ENCODE data around the gene DGKQ. TPM values are rescaled to one million over a fixed set of nuclear protein-coding genes. Genes with fewer than 3 reads are reported as not detected.

DGKQ gene
- total and polyA plus RNA-seq, 2 experiments from 2014 or later = 15.1 to 17.1 TPM

DNA sequence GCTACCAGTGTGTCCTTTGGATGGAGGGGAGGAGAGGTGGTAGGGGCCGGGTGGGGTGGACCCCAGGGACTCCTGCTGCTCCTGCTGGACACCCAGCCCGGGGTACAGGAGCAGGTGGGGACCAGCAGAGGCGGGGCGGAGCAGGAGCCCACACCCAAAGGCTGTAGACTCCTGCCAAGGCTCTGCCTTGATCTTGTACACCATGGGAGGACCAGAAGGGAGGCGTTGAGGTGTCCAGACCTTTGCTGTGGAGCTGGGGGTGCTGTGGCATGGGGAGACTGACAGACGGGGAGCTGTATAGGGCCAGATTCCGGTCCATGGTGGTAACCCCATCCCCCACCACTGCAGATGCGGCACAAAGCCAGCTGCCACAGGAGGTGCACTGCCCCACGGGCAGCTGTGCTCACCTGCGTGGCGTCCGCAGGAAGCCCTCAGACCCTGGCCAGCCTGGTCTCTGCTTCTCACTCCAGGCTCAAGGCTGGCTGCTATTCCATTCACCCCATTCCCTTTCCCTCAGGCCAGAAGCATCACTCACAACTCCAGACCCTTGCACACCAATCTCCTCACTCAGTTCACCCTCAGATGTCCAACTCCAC is 24.8 kb upstream of the DGKQ start:
- Histone ChIP-seq H3K4me1 (ENCODE audit: low read depth) (no peaks in the 10 kb centered on the region), H3K9me3 (ENCODE audit: low read depth) (no peaks in the 10 kb centered on the region), H3K27me3 (peaks cover 80% of the 10 kb centered on the region), H3K27ac (no peak overlapping the region), H3K4me3 (no peak overlapping the region), H3K36me3 (no peaks in the 10 kb centered on the region)
- TF ChIP-seq, protein P1, sequence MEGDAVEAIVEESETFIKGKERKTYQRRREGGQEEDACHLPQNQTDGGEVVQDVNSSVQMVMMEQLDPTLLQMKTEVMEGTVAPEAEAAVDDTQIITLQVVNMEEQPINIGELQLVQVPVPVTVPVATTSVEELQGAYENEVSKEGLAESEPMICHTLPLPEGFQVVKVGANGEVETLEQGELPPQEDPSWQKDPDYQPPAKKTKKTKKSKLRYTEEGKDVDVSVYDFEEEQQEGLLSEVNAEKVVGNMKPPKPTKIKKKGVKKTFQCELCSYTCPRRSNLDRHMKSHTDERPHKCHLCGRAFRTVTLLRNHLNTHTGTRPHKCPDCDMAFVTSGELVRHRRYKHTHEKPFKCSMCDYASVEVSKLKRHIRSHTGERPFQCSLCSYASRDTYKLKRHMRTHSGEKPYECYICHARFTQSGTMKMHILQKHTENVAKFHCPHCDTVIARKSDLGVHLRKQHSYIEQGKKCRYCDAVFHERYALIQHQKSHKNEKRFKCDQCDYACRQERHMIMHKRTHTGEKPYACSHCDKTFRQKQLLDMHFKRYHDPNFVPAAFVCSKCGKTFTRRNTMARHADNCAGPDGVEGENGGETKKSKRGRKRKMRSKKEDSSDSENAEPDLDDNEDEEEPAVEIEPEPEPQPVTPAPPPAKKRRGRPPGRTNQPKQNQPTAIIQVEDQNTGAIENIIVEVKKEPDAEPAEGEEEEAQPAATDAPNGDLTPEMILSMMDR (IDR thresholded peaks at IDR 0.05; ENCODE audit: low read depth, low read length) = no peak
- no peak for DNase-seq (ENCODE audit: low read depth in 1 of 2, low spot score in 1 of 2)

DNA sequence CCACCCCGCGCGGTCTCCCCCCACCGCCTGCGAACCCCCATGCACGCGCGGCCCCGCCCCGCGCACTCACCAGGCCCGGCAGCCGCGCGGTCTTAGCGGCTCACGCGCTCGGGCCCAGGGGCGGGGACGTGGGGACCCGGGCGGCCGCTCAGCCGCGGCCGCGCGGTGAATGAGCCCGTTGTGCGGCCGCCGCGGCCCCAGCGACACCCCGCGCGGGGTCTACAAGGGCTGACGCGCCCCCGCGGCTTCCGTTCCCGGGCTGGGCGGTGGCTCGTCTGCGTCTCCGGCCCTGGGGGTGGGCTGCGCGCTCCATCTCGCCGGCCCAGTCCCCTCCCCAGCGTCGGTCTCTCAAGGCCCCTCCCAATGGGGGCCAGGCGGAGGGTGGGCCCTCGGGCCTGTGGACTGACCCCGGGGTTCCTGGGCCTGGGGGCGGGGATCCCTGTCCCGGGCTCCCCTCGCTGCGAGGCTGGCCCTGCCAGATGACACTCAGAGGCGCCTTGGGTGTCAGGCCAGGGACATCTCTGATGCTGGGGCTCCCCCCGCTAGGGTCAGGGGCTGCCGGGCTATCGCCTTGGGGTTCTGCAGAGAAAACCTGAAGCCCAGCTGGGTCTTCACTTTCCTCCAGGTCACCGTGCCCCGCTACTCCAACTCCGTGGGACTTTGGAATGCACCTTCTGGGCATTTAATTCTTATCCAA is 24.2 kb upstream of the DGKQ start:
- peak in 1 of 2 donors; percentile 68 for DNase-seq (ENCODE audit: low read depth in 1 of 2, low spot score in 1 of 2)
- Histone ChIP-seq H3K9me3 (ENCODE audit: low read depth) (no peaks in the 10 kb centered on the region), H3K4me3 (peak overlapping the region; percentile 16), H3K4me1 (ENCODE audit: low read depth) (no peaks in the 10 kb centered on the region), H3K27me3 (peaks cover 73% of the 10 kb centered on the region), H3K27ac (no peak overlapping the region), H3K36me3 (no peaks in the 10 kb centered on the region)
- TF ChIP-seq, protein P1 (IDR thresholded peaks at IDR 0.05; ENCODE audit: low read depth, low read length) = no peak

DNA sequence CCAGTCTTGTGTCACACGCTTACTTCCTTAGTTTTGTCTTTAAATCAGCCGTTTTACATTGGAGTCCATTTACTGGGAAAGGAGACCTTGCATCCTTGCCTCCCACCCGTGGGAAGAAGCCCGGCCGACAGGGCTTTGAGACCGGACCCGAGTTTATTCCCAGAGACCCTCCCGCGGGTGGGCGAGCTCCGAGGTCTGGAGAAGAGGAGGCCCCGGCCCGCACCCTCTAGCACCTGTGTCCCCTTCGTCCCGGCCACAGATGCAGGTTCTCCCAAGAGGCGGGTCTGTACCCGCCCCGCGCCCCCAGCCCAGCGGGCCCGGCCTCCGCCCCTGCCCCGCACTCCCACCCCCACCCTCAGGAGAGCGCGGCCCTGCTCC is 23.6 kb upstream of the DGKQ start:
- H3K27ac ChIP-seq = no peak overlapping the region
- H3K36me3 ChIP-seq = no peaks in the 10 kb centered on the region
- peaks cover 68% of the 10 kb centered on the region for H3K27me3 ChIP-seq
- DNase-seq (ENCODE audit: low read depth in 1 of 2, low spot score in 1 of 2) = no peak
- H3K4me1 ChIP-seq (ENCODE audit: low read depth) = no peaks in the 10 kb centered on the region
- TF ChIP-seq, protein P1 (IDR thresholded peaks at IDR 0.05; ENCODE audit: low read depth, low read length) = no peak
- peak overlapping the region; percentile 16 for H3K4me3 ChIP-seq
- no peaks in the 10 kb centered on the region for H3K9me3 ChIP-seq (ENCODE audit: low read depth)

DNA sequence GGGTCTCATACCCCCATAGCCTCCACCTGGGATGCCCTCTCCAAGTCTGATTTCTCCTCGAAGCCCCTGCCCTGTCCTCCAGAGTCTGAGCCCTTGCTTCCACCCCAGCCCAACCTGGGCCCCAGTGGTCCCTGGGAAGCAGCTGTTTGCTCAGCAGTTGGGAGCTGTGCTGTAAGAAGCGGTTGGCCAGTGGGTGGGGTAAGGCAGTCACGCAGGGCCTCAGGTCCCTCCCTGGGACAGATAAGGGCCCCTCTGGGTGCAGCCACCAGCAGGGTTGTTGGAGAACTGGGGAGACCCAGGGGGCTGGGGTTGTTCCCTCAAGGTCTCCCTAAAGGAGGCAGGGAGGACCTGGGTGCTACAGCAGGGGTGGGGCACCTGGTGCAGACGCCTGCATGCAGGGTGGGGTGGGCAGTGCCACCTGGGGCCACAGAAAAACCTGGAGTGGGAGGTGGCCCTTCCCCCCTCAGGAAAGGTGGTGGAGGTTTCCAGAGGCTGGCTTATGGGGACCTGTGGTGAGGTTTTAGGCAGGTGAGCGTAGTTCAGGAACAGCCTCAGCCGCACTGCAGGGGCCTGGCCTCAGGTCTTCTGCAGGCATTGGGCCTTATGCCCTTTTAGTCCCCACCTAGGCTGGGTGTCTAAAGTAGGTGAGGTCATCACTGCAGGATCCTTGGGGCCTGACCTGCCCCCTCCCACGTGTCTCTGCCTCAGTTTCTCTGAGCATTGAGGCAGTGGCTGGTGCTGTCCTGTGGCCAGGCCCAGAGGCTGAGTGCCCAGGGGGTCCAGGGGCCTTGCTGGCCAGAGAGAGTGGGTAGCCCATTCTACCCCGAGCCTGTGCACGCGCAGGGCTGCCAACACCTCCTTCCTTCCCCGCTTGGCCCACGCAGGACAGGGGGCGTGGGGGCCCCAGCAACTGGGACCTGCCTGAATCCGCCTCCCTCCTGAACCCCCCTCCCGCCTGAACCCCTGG is 22.9 kb upstream of the DGKQ start:
- TF ChIP-seq, protein P1 (IDR thresholded peaks at IDR 0.05; ENCODE audit: low read depth, low read length) = no peak
- H3K27me3 ChIP-seq = peaks cover 61% of the 10 kb centered on the region
- H3K4me3 ChIP-seq = no peak overlapping the region
- H3K4me1 ChIP-seq (ENCODE audit: low read depth) = no peaks in the 10 kb centered on the region
- H3K9me3 ChIP-seq (ENCODE audit: low read depth) = no peaks in the 10 kb centered on the region
- H3K36me3 ChIP-seq = no peaks in the 10 kb centered on the region
- H3K27ac ChIP-seq = no peak overlapping the region
- no peak for DNase-seq (ENCODE audit: low read depth in 1 of 2, low spot score in 1 of 2)

DNA sequence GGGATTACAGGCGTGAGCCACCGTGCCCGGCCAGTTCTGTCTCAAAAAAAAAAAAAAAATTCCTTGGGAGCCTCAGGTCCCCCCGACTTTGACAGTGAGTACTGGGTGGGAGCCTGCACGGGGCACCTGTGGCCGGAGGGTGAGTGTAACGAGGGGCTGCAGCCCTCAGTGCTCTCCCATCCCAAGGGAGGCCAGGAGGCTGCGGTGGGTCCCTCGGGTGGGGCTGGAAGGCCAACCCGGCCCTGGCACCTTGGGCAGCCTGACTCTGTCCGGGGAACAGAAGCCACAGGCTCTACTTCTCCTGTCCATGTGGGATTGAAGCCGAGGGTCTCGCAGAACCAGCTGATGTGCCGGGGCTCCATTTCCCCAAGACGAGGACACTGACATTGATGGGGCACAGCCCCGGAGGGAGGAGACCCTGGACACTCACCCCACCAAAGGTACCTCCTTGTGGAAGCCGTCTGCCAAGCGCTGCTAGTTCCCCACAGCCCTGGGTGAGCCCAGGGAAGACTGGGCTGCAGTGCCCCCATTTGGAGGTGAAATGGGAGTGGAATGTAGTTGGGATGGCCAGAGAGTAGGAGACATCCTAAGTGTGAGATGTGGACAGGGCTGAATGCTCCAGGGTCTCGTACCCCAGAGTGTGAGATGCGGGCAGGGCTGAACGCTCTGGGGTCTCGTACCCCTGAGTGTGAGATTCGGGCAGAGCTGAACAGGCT is 22.1 kb upstream of the DGKQ start:
- Histone ChIP-seq H3K27ac (no peak overlapping the region), H3K27me3 (peaks cover 52% of the 10 kb centered on the region), H3K4me1 (ENCODE audit: low read depth) (no peaks in the 10 kb centered on the region), H3K4me3 (no peak overlapping the region), H3K9me3 (ENCODE audit: low read depth) (no peaks in the 10 kb centered on the region), H3K36me3 (no peaks in the 10 kb centered on the region)
- no peak for DNase-seq (ENCODE audit: low read depth in 1 of 2, low spot score in 1 of 2)
- TF ChIP-seq, protein P1 (IDR thresholded peaks at IDR 0.05; ENCODE audit: low read depth, low read length) = peak; percentile 4

Data from cardiac muscle cell (in vitro differentiated cells and primary cell).